Measurements from ENCODE around the gene NFATC2.

DNA sequence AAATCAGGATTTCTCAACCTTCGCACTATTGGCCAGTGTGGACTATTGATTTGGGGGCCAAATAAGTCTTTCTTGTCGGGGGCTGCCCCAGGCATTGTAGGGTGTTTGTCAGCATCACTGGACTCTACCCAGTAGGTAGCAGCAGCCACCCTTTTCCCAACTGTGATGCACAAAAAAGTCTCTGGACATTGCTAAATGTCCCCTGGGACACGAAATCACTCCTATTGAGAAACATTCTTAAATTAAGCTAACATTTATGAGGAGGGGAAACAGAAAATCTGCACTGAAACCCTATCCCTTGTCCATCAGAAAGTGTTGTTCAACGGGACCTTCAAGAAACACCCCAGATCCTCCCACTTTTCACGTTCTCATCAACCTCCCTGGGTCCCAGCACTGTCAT is 54.2 kb downstream of the NFATC2 start:
- no peak for TF ChIP-seq SP1 (IDR thresholded peaks at IDR 0.05)
- TF ChIP-seq ZNF384 (IDR thresholded peaks at IDR 0.05) = no peak
- TF ChIP-seq L3MBTL2 (conservative IDR thresholded peaks at IDR 0.05) = no peak
- no peak for TF ChIP-seq FOXK2 (IDR thresholded peaks at IDR 0.05)
- TF ChIP-seq SUZ12 (IDR thresholded peaks at IDR 0.05) = no peak
- TF ChIP-seq ELF4 (IDR thresholded peaks at IDR 0.05) = no peak
- TF ChIP-seq FOXM1 (IDR thresholded peaks at IDR 0.05; ENCODE audit: borderline replicate concordance) = no peak
- no peak for TF ChIP-seq FOXA1 (IDR thresholded peaks at IDR 0.05)
- no peak for TF ChIP-seq ARNT (IDR thresholded peaks at IDR 0.05)
